Activated naive CD4-positive, alpha-beta T cell treated with anti-CD3 and anti-CD28 coated beads, Interleukin-2, amount 50 U/mL, for 16 hours (primary cell): ENCODE data around the gene EP400.

Experiments
- DNase-seq: peaks from one replicate; pipeline ENCODE4 v3.0.0-alpha.2; 2020

The EP400 gene

DNA sequence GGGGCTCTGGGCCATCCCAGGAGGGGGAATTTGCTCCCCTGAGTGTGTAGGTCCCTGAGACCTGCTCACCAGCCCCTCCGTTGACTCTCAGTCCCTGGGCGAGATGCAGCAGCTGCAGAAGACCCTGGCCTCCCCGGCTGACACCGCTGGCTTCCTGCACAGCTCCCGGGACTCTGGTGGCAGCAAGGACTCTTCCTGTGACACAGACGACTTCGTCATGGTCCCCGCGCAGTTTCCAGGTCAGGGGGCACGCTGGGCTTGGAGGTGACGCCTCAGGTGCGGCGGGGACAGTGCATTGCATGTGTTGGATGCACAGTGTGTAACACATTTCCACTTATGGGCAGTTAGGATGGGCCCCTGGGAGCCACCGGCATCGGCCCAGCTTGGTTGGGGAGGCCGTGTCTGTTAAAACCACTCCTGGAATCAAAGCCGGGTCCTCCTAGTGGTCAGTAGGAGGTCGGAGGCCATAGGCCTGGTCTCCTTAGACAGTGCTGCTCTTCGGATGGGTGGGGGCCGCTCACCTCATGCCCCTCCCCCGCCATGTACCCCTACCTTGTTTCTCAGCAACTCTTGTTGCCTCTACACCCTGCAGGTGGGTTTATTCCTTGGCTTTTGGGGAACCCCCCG is 37.8 kb upstream of the EP400 start:
- no peak for DNase-seq

DNA sequence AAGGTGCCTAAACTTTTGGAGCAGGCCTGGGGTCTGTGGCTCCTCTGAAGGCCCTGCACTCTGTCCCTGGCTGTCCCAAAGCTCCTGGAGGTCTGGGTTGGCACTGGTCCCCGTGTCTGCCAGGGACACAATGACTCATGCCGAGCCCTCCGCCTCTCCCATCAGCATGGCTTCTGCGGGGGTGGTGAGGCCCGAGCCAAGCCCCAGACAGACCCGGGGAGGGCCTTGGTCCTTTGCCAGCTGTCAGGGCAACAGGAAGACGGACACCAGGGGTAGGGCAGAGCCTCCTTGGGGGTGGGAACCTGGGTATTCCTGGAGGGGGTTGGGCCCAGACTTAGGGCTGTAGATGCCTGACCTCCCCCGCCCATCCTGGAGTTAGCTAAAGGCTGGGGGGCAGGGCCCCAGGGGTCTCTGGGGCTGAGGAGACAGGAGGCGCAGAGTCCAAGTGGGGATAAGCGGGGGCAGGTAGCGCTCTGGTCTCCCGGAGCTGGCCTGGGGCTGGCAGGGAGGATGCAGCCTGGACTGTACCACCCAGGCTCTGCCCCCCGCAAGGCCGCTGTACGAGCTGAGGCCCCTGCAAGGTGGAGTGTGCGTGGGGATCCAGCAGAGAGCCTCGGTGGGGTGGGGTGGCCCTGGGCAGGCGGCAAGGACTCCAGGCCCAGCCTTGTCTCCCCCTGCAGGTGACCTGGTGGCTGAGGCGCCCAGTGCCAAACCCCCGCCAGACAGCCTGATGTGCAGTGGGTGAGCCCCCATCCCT is 37.0 kb upstream of the EP400 start:
- no peak for DNase-seq

DNA sequence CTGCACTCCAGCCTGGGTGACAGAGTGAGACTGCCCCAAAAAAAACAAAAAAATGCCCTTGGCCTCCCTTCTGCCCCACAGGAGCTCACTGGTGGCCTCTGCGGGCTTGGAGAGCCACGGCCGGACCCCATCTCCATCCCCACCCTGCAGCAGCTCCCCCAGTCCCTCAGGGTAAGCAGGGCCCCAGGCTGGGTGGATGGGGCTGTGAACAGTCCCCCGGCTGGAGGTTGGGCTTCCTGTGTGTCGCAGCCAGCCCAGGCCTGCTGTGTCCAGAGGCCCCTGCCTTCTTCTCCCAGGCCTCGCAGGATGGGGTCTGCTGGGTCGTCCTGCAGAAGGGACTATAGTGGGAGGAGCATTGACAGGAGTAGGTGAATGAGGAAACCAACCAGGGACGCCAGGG is 36.1 kb upstream of the EP400 start:
- no peak for DNase-seq

DNA sequence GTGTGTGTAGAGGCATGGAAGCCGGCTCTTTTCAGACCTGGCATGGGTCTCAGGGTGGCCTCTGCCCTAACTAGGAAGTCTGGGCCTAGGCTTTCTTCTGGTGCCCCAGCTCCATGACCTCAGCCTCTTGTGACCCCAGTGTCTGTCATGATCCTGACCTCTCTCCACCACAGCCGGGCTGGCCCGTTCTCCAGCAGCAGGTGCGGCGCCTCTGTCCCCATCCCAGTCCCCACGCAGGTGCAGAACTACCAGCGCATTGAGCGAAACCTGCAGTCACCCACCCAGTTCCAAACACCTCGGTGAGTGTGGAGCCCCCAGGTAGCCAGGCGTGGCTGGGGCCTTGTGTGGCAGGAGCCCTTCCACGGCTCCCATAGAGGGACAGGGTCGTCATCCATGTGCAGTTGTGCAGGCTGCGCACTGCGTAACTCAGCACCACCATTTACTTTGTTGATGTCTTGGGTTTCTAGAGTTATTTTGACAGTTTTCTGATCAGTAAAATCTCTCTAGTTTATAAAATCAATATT is 35.5 kb upstream of the EP400 start:
- no peak for DNase-seq

- DNase-seq = no peak
These were observed 34.6 kb upstream of the EP400 start for GRCh38 chr12:131915000-131915689.

DNA sequence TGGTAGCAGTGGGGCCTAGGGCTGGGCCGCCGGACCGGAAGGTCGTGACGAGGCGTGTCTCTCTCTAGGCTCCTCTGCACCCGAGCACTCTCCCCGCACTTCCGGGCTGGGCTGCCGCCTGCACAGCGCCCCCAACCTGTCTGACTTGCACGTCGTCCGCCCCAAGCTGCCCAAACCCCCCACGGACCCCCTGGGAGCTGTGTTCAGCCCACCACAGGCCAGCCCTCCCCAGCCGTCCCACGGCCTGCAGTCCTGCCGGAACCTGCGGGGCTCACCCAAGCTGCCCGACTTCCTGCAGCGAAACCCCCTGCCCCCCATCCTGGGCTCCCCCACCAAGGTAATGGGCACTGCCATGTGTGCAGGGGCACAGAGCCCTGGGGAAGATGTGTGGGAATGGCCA is 33.9 kb upstream of the EP400 start:
- DNase-seq = no peak

DNA sequence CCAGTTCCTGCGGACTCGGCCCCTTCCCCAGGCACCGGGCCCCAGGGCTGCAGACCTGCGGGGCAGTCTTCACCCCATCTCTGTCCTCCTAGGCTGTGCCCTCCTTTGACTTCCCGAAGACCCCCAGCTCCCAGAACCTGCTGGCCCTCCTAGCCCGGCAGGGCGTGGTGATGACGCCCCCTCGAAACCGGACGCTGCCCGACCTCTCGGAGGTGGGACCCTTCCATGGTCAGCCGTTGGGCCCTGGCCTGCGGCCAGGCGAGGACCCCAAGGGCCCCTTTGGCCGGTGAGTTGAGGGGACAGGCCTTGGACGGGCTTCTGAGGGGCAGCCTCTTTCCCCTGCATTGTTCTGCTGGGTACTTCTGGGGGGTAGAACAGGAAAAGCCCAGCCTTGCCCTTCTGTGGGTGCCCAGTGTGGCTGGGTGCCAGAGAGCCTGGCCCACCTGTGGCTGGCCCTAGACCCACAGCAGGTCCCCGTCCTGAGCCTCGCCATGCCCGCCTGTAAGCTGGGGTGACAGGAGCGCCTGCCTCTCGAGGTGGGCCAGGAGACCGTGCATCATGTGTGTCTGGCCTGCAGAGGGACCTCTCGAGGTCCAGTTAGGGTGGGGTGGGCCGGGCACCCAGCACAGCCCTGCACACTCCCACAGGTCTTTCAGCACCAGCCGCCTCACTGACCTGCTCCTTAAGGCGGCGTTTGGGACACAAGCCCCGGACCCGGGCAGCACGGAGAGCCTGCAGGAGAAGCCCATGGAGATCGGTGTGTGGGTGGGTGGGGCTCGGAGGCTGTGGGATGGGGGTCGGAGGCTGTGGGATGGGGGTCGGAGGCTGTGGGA is 33.2 kb upstream of the EP400 start:
- DNase-seq = no peak

DNA sequence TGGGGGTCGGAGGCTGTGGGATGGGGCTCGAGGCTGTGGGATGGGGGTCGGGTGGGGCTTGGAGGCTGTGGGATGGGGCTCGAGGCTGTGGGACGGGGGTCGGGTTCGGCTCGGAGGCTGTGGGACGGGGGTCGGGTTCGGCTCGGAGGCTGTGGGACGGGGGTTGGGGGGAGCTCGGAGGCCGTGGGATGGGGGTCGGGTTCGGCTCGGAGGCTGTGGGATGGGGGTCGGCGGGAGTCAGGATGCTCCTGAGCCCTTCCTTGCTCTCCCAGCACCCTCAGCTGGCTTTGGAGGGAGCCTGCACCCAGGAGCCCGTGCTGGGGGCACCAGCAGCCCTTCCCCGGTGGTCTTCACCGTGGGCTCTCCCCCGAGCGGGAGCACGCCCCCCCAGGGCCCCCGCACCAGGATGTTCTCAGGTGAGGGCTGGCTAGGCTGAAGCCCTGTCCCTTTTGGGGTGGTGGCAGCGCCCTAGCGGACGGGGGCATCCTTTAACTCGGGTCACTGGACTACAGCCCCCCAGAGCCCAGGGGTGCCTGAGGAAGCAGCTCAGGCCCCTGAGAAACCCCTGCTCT is 32.5 kb upstream of the EP400 start:
- peak; percentile 34 for DNase-seq

GRCh38 chr12:131917711-131918306 is 31.9 kb upstream of the EP400 start:
- no peak for DNase-seq

- no peak for DNase-seq
These were observed 31.3 kb upstream of the EP400 start for GRCh38 chr12:131918311-131919050.

DNA sequence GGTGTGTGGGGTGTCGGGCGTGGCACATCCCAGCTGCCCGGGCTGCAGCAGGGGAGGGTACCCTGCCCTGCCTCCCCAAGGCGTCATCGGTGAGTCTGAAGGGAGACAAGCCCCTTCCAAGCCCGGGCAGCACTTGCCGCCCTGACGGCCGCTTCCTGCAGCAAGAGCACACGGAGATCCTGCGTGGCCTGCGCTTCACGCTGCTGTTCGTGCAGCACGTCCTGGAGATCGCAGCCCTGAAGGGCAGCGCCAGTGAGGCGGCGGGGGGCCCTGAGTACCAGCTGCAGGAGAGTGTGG is 30.7 kb upstream of the EP400 start:
- no peak for DNase-seq

DNA sequence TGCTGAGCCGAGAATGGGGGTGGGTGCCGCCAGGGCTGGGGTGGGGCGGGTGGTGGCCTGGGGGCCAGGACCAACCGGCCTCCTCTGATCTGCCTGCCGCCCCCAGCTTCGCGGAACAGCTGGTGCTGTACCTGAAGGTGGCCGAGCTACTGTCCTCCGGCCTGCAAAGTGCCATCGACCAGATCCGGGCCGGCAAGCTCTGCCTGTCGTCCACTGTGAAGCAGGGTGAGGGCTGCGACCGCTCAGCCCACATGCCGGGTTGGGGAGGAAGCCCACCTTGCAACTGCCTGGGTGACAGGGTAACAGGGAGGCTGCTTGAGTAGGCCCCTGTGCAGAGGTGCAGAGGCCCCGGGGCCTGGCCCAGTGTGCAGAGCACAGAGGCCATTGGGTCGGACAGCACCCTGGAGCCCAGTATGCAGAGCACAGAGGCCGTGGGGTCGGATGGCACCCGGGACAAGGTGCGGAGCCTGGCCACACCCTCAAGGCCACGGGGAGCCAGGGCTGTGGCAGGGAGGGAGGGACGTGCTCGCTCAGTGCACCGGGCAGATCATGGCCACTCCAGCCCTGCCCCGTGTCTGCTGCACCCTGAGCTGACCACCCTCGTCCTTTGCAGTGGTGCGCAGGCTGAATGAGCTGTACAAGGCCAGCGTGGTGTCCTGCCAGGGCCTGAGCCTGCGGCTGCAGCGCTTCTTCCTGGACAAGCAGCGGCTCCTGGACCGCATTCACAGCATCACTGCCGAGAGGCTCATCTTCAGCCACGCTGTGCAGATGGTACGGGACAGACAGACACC is 30.2 kb upstream of the EP400 start:
- DNase-seq = no peak

DNA sequence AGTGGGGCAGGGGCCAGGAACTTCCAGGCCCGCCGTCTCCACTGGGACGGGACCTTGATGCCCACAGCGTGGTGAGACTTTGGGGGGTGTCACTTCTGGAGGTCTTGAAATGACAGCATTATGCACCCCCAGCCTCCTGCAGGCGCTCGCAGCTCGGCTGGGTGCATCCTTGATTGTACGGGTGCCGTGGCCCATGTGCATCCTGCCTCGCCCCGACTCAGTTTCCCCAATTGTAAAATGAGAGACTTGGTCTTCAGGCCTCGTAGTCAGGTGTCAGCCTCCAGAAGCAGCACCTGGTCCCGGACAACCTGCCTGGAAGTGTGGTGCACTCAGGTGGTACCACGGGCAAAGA is 29.6 kb upstream of the EP400 start:
- DNase-seq = no peak

DNA sequence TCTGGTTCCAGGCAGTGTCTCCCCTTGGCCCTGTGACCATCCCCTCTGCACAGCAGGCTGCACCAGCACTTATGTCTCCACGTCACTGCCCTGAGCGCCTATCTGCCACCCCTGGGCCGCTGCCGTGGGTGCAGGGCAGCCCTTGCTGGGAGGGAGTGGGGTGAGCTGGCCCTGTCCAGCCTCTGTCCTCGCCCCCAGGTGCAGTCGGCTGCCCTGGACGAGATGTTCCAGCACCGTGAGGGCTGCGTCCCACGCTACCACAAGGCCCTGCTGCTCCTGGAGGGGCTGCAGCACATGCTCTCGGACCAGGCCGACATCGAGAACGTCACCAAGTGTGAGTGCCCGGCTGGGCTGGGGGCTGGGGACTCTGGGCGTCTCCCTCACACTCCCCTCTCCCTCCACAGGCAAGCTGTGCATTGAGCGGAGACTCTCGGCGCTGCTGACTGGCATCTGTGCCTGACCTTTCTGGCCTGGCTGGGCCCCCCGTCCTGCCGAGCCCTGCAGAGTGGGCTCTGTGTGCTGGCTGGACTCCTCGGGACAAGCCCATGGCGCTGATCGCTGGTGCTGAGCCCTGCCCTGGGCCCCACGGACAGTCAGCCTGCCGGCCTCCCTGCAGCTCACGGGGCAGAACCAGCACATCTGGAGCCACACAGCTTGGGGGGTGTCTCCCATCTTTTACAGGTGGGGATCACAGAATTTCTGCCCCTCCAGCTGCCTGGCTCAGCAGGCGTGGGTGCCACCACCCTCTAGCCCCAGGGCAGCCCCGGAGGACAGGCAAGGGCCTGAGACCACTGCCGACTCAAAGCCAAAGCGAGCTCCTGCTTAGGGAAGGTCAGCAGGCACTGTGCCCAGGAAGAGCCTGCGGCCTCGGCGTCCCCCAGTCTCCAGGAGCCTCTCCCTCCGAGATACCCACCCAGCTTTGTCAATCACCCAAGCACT is 28.6 kb upstream of the EP400 start:
- no peak for DNase-seq

- DNase-seq = no peak
These were observed 27.6 kb upstream of the EP400 start for GRCh38 chr12:131921866-131922769.

DNA sequence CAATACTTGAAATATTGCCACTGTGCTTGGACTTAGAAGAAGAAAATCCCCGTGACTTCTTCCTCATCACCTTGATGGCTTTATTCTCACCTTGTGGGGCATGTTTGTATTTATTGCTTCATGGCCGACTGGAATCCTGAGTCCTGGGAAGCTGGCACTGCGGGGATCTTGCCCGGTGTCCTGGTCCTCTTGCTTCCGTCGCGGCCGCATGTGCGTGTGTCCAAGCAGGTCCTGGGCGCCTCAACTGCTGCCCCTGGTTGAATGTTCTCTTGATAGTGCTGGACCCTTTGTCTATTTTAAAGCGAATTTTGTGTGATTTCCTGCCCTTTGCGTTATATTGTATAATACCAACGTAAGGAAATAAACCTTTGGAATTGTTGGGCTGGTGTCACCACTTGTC is 27.0 kb upstream of the EP400 start:
- no peak for DNase-seq

GRCh38 chr12:131923260-131923659 is 26.5 kb upstream of the EP400 start:
- DNase-seq = no peak
